Middle frontal gyrus (tissue), 1 donor: ENCODE results near the gene DCPS.
"Not testable (repeated sequence)": the region's sequence is repeated elsewhere in the genome, so short reads cannot be mapped to it uniquely, and the experiment has no call there.

Experiments
- DNase-seq: peaks from one replicate; pipeline ENCODE4 v3.0.0-alpha.2; 2015; ENCODE audit warnings: low spot score; ENCODE audit errors: extremely low spot score

The DCPS gene, protein sequence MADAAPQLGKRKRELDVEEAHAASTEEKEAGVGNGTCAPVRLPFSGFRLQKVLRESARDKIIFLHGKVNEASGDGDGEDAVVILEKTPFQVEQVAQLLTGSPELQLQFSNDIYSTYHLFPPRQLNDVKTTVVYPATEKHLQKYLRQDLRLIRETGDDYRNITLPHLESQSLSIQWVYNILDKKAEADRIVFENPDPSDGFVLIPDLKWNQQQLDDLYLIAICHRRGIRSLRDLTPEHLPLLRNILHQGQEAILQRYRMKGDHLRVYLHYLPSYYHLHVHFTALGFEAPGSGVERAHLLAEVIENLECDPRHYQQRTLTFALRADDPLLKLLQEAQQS

DNA sequence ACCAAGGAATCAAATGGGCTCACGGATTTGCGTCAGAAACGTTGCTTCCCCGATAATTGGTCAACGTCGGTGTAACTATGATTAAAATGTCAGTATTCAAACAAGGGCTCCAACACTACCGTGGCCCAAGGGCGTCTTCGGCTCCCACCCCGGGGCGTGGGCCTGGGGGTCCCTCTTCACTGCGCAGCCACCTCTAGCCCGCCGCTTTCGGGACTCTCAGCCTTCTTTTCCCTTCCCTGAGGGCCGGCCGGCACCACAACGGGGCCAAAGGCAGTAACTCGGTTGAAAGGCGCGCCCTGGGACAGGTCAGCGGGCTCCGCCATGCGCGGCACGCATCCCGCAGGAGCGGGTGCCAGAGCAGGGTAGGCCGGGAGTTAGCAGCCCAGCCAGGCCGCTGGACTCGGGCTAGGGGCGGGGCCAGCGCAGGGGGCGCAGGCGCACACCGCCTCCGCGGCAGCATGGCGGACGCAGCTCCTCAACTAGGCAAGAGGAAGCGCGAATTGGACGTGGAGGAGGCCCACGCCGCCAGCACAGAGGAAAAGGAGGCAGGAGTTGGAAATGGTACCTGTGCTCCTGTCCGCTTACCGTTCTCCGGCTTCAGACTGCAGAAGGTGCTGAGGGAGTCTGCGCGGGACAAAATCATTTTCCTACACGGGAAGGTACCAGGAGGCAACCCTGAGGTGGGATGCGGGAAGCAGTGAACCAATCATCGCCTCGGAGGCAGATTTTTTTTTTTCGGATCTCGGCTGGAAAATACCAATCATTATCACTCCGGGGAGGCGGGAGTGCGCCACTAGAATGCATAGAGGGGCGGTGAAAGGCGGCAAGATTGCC is at the start of gene DCPS:
DCPS (plus strand) TSS at position 438 of the 834 bp plus-strand sequence; CDS start at position 459, 21 bp downstream.
- DNase-seq: peak; percentile 85

DNA sequence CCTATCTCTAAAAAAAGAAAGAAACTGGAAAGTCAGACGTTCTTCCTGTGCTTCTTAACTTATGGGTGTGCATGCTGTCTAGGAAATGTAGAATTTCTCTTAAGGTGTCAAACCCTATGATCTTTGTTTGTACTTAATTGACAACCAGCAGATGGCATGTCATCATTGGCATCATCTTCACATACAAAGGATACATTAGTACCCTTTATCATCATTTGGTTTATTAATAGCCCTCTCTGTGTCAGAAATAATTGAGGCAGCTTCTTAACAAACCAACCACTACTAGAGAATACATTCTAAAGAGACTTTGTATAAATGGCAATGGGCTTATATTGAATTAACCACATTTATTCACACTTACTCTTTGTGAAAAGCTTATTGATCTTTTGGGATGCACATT is 49.0 kb upstream of the DCPS start:
- no peak for DNase-seq

DNA sequence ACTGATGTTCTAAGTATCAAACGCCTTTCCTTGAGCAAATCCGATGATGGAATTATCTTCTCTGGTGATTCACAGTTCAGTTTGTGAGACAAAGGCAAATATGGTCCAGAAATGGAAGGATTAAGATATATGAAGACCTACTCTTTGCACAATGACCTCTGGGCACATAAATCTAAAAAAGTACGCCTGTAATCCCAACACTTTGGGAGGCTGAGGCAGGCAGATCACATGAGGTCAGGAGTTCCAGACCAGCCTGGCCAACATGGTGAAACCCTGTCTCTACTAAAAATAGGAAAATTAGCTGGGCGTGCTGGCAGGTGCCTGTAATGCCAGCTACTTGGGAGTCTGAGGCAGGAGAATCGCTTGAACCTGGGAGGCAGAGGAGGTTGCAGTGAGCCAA is 48.4 kb upstream of the DCPS start:
- not testable (repeated sequence) for DNase-seq

DNA sequence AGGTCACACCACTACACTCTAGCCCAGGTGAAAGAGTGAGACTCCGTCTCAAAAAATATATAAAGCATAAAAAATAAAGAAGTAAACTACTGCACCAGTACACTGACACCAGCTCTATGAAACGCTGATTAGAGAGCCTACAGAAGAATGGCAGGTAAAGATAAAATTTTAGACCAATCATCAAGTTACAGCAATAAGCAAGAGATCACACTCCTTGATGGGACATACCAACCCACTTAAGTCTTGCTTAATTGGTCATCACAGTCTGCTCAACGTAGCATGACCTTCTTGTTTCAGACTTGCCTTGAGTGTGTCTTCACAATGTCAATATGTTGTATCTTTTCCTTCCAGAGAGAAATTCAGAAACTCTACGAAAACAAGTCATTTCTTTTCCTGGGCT is 47.6 kb upstream of the DCPS start:
- no peak for DNase-seq

DNA sequence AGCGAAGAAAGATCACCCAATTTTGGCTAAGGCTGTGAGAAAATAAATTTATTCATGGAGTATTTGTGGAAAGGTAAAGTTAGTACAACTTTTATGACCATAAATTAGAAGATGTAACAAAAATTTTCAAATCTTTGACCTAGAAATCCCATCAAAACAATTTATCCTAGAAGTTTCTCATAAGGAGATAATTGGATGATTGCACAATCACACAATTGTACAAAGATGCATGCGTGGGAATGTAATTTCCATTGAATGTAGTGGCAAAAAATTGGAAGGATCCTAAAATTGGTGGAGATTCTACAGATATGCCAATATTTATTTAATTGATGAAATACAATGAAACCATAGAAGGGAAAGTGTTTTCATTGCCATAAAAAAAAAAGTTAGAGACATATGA is 46.7 kb upstream of the DCPS start:
- DNase-seq: no peak

DNA sequence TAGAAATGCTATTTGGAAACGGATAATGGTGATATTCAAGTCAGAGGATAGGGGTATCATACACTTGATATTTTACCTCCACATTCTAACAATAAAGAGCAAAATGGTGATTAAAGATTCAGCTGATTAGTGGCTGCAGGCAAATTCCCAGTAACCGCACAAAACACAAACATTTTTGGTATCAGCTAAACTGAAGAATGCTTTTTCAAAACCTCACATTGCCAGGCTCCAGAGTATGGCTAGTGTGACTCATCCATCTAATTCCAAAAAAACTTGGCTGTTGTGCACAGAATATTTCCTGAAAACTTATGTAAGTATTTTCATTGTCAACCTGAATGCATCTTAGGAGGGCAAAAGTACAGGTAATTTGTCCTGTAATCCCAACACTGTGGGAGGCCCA is 46.1 kb upstream of the DCPS start:
- peak; percentile 34 for DNase-seq

DNA sequence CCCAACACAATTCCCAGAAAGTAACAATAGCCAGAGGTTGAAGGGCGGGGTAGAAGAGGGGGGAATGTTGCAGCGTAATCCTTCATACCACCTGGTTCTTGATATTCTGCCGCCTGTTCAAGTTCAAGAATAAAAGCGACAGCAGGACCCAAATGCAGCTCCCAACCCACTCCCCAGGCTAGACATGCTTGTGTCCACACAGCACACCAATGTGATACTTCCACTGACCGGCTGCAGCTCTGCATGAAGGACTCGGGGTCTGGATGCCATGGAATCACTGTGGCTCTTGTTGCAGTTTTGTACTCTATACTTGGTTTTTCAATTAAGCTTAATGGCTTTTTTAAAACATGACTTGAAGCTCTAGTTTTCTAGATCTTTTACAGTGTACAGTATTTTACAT is 41.6 kb upstream of the DCPS start:
- no peak for DNase-seq

DNA sequence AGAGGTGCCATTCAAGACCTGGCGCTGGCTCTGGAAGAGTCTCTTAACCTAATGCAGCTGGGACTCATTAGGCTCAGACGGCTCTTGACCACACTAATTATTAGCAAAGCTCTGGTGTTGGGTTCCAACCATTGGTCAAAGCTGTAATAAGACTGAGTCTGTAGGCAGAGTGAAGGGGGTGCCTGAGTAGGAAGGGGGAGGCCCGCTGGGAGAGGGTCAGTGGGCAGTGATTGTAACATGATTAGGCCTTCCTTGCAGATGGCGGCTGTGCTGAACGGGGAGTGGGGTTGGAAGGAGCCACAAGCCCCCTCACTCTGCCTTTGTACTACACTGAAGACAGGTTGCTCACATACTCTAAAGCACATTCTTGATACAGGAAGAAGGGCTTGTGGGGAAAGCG is 40.4 kb upstream of the DCPS start:
- no peak for DNase-seq

DNA sequence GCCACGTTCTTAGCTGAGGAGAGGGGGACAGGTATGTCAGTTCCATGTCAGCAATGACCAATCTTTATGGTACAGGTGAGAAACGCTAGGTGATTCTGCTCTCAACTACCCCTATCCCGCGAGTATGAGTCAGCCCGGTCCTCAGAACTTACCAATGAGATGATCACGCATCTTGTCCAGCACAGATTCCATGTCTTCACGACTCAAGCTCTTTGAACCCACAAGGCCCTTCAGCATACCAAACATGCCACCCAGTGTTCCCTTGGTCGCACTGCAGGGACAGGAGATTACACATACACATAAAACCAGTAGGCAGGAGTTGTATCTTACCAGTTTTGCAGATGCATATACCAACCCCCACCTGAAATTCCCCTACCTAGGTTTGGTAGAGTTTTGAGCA is 38.0 kb upstream of the DCPS start:
- no peak for DNase-seq

DNA sequence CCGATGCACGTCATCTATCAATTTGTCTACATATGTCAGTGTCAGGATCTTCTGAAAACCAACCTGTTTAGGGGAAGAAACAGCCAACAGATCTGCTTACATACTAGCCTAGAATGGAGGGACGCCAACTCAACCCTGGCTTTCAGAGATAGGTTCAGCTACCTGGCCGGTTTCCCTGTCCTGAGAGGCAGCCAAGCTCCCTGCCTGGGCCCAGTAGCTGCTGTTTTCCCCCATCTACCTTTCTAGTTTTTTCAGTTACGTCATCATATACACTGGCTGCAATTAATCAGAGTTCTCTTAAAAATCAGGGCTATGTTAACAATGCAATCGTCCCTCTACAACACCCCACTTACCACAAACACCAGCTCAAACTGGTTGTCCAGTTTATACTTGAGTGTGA is 36.2 kb upstream of the DCPS start:
- no peak for DNase-seq

DNA sequence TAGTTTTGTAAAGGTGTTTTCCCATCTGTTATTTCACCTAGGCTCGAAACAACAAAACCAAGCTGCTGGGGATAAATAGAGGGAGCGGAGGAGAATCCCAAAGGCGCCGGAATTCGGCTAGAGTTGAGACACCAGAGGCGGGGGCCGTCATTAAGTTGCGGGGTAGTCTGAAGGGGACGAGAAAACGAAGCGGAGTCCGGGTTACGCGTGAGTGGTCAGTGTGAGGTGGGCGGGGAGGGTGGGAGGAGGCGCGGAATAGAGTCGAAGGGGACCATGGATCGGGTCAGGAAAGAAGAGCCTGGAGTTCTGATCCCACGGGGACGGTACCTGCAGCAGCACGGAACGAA is 35.5 kb upstream of the DCPS start:
- DNase-seq: no peak

DNA sequence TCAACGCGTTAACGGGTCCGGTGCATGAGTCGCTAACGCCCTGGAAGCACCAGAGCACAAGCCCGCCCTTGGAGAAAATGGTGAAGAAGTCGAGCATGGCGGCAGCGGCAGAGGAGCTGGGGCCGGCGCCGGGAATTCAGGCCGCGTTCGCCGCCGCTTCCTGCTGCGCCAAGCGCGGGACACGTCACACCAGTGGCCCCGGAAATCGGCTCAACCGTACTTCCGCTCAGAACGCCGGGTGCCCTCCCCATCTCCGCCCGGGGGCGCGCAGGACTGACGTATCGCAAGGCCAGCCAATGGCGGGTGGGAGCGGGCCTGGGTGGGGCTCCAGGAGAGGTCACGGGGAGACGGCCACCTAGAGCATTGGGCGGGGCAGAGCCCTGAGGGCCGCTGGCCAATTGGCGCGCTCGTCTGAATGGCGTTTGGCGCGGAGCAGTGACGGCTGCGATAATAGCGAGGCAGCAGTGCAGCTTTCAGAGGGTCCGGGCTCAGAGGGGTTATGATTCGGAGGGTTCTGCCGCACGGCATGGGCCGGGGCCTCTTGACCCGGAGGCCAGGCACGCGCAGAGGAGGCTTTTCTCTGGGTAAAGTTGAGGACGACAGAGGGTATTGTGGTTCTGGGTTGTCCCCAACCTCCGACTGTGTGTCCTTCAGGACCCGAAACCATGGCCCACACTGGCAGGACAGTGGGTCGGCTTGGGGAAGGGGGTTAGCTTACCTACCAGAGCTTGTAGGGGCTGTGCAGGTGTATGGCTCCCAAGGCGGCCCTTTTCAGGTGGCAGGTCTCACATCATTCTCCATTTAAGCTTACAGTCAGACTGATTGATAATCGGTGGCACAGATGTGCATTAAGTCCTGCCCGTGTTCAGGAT is 34.9 kb upstream of the DCPS start, which contains the start of the genes FOXRED1 and SRPRA:
FOXRED1 (plus strand) TSS at position 447 of the 872 bp plus-strand sequence; CDS start at position 500, 53 bp downstream.
SRPRA (minus strand) TSS at position 188 of the 872 bp plus-strand sequence; CDS start at position 97, 91 bp downstream.
- peak; percentile 99 for DNase-seq

DNA sequence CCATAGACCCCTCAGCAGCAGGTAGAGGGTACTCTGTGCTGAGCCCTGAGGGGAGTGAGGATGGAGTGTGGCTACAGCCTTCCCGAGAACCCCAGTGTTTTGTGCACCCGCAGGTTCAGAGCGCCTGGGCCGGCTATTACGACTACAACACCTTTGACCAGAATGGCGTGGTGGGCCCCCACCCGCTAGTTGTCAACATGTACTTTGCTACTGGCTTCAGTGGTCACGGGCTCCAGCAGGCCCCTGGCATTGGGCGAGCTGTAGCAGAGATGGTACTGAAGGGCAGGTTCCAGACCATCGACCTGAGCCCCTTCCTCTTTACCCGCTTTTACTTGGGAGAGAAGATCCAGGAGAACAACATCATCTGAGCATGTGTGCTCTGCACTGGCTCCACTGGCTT is 26.5 kb upstream of the DCPS start:
- no peak for DNase-seq

DNA sequence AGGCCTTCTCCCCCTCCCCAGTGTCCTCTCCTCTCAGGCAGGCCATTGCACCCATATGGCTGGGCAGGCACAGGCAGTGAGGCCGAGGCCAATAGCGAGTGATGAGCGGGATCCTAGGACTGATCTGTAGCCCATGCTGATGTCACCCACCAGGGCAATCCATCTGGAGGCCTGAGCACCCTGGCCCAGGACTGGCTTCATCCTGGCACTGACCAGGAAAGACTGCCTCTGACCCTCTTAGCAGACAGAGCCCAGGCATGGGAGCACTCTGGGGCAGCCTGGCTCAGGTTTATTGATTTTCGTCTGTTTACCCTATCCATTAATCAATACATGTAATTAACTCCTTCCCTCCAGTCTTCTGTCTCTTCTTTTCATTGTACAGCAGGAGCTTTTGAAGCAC is 26.1 kb upstream of the DCPS start:
- DNase-seq: no peak

DNA sequence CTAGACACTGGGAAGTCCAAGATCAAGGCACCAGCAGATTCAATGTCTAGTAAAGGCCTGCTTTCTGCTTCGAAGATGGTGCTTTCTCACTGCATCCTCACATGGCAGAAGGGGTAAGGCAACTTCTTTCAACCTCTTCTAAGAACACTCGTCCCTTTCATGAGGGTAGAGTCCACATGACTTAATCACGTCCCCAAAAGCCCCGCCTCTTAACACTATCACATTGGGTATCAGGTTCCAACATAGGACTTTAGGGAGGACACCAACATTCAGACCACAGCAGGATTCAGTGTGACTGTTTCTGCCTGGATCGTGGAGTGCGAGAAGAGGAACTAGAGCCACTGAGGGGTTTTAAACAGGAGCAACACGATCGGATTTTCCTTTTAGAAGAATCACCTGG is 24.7 kb upstream of the DCPS start:
- no peak for DNase-seq

DNA sequence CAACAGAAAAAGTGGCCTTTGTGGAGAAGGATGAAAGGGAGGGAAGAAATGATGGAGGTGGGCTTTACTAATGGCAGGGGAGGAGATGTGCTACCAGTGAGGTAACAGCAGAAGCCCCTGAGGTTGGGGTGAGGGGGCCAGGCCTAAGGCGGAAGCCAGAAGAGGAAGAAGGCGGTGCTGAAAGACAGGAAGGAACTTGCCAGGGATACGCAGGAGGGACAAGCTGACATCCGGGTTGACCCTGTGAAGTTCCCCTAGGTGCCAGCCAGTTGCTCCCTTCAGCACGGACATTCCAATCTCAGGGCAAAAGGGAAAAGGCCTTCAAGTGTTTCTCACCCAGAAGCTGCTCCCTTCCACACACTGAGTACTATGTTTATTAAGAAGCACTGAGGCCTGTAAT is 23.3 kb upstream of the DCPS start:
- DNase-seq: no peak

DNA sequence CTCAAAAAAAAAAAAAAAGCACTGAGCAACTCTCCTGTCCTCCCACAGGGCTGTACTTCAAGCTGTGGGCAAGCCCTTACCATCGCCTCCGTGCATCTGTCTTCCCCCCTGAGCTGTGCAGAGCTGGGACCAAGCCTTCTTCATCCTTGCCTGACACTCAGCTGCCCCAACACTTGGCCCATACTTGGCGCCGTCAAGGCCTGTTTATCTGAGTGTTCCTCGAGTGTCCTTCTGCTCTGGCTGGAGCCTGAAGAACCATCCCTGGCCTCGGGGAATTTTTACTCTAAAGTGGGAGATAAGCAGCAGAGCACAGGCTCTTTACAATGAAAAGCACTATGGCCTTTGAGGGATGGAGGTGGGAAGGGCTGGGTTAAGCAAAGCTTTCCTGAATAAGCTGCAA is 22.6 kb upstream of the DCPS start:
- no peak for DNase-seq

DNA sequence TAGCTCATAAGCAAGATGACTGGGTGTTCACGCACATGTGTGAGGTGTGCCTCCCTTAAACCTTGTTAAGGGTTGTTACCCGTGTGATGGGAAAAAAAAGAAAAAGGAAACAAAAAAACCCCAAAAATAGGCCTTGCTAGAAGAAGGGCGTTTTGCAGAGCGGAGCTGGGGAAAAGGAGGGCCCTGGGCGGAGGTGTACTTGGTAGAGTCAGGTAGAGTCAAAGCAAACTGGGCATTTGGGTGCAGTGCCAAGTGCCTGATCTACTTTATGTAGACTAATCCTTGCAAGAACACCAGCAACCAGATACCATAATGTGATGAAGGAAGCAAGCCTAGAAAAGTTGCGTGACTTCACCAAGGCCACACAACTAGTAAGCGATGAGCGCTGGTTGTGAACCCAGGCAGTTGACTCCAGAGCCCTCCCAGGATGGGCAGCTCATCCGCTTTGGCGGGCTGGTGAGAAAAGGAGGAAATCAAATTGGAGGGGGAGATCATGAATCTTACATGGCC is 22.1 kb upstream of the DCPS start:
- DNase-seq: no peak

DNA sequence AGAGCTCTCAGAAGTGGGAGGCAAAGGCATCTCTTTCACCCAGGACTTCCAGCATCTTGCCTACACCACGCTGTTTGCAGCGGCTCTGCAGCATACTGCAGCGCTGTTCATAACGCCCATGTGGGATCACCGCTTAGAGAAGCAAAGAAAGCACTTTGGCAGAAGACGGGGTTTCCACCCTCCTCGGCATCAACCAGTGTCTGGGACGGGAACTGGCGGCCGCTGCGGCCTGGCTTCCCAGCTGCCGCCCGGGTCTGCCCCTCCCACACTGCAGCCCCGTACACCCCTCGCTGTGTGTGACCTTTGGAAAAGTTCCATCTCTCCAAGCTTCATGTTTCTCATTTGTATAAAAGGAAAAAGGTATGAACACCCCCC is 21.5 kb upstream of the DCPS start:
- DNase-seq: no peak

DNA sequence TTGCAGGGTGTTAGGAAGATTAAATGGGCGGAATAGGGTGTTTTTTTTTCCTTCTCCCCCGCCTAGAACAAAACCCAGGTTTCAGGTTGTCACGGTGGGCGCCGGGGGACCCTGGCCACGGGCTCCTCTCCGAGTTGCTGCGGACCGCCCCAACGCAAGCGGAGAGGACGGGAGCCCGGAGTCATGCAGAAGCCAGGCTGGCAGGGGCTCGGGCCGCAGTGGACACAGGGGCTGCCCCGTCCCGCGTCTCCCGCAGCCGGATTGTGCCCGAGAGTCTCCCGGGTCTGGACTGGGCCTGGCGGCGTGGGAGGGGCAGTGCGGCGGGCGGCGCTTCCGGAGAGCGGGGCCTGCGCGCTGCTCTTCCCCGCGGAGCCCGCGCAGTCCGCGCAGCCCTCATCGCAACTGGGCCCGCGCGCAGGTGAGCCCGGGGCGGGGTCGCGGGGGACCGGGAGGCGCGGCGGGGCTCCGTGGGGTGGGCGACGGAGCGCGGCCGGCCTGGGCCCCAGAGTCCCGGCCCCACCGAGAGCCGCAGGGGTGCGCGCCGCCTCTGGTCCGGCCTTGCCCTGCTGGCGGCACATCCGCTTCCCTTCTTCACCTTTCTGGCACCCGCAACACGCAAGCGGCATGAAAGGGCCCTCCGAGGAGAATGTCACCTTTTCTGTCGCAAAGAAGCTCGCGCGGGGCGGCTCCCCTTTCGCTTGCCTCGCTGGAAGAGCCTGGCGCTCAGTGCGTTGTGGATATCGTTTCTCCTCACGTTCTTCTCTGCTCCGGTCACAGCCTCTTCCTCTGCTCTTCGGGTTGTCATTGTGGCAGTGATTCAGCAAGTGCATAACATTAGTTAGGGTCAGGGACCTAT is 20.9 kb upstream of the DCPS start, which contains the start of gene TIRAP:
TIRAP (plus strand) TSS at position 358 of the 856 bp plus-strand sequence. CDS start 7,802 bp downstream, outside the sequence.
- no peak for DNase-seq
